Osteocyte (in vitro differentiated cells): ENCODE data around the gene ZNF618. TPM values are rescaled to one million over a fixed set of nuclear protein-coding genes. Genes with fewer than 3 reads are reported as not detected.

ENCODE experiments used
- DNase-seq: peaks from one replicate; pipeline ENCODE4 v3.0.0; 2021; ENCODE audit warnings: mixed read lengths; ENCODE audit not compliant: unreplicated experiment; ENCODE audit errors: extremely low spot score
- H3K27ac Mint-ChIP-seq: one replicate; pipeline ENCODE4 v1.8.0; 2021; ENCODE audit warnings: mild to moderate bottlenecking, mixed read lengths; ENCODE audit not compliant: unreplicated experiment
- H3K27me3 Mint-ChIP-seq: one replicate; pipeline ENCODE4 v1.8.0; 2021; ENCODE audit warnings: mixed read lengths; ENCODE audit not compliant: unreplicated experiment
- H3K36me3 Mint-ChIP-seq: one replicate; pipeline ENCODE4 v1.8.0; 2021; ENCODE audit warnings: mixed read lengths; ENCODE audit not compliant: unreplicated experiment
- H3K4me1 Mint-ChIP-seq: one replicate; pipeline ENCODE4 v1.8.0; 2021; ENCODE audit warnings: mixed read lengths; ENCODE audit not compliant: unreplicated experiment
- H3K4me3 Mint-ChIP-seq: one replicate; pipeline ENCODE4 v1.8.0; 2021; ENCODE audit warnings: mild to moderate bottlenecking, moderate library complexity, mixed read lengths; ENCODE audit not compliant: unreplicated experiment
- H3K9me3 Mint-ChIP-seq: one replicate; pipeline ENCODE4 v1.8.0; 2021; ENCODE audit warnings: mixed read lengths; ENCODE audit not compliant: unreplicated experiment
- CTCF ChIP-seq: fragments of 200-600 bp; sonication (generic); IDR thresholded peaks from 2 replicates; pipeline ENCODE4 v1.5.0; 2021; ENCODE audit warnings: antibody characterized with exemption, mild to moderate bottlenecking, moderate library complexity
- total RNA-seq: library from RNA; stranded (reverse); gene quantifications from 2 replicates; pipeline ENCODE4 v1.2.1, GENCODE V29; 2021

The ZNF618 gene
- total RNA-seq, 1 donor from 2014 or later, result 36.8 TPM

GRCh38 chr9:114048533-114049415 lies 172.7 kb downstream of the ZNF618 start:
- DNase-seq, result peak; percentile 66
- Mint-ChIP-seq H3K4me3 (no peak overlapping the region), H3K9me3 (no peaks in the 10 kb centered on the region), H3K36me3 (peaks cover 68% of the 10 kb centered on the region), H3K27ac (no peak overlapping the region), H3K4me1 (no peaks in the 10 kb centered on the region), H3K27me3 (no peaks in the 10 kb centered on the region)
- TF ChIP-seq CTCF, result no peak

DNA sequence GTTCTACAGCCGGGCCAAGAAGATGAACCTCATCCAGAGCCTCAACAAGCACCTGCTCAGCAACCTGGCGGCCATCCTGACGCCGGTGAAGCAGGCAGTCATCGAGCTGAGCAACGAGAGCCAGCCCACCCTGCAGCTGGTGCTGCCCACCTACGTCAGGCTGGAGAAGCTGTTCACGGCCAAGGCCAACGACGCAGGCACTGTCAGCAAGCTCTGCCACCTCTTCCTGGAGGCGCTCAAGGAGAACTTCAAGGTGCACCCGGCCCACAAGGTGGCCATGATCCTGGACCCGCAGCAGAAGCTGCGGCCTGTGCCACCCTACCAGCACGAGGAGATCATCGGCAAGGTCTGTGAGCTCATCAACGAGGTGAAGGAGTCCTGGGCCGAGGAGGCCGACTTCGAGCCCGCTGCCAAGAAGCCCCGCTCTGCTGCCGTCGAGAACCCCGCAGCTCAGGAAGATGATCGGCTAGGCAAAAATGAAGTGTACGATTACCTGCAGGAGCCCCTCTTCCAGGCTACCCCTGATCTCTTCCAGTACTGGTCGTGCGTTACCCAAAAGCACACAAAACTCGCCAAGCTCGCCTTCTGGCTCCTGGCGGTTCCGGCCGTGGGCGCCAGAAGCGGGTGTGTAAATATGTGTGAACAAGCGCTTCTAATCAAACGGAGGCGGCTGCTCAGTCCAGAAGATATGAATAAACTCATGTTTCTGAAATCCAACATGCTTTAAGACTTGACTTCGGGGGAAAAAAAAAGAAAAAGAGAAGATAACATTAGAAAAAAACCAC lies 173.5 kb downstream of the ZNF618 start:
- H3K27me3 Mint-ChIP-seq, result no peaks in the 10 kb centered on the region
- H3K36me3 Mint-ChIP-seq, result peaks cover 63% of the 10 kb centered on the region
- no peak for TF ChIP-seq CTCF
- H3K27ac Mint-ChIP-seq, result peak overlapping the region; percentile 40
- DNase-seq, result no peak
- H3K4me1 Mint-ChIP-seq, result no peaks in the 10 kb centered on the region
- no peak overlapping the region for H3K4me3 Mint-ChIP-seq
- no peaks in the 10 kb centered on the region for H3K9me3 Mint-ChIP-seq

DNA sequence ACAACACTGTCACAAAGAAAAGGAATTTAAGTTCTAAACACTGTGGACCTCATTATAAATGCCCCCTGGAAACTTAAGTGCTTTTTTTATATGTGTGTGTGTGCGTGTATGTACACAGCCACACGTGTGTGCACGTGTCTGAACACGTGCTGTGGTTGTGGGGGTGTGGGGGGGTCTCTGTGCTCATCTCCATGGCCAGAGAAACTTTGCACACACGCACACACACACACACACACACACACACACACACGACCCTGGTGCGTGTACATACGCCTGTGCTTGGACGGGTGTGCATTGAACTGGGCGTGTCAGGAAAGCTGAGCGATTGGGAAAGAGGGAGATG lies 174.1 kb downstream of the ZNF618 start:
- H3K36me3 Mint-ChIP-seq, result peaks cover 60% of the 10 kb centered on the region

DNA sequence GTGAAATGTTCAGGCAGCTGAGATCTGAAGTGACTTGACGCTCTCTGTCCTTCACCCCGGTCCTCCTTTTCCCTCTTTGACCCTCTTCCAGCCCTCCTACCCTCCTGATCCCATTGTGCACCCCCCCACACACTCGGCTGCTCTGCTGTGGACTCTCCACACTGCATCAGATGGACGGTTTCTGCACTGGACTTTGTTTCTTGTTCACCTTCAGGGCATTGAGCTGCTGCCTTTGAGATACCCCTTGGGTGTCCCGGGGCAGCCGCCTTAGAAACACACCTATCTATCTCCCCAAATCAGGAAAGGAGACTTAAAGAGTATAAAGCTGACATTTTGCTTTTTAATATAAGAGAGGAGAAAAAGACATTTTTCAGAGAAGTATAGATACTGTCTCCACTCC lies 174.5 kb downstream of the ZNF618 start:
- no peak for TF ChIP-seq CTCF
- Mint-ChIP-seq H3K4me1 (no peaks in the 10 kb centered on the region), H3K4me3 (no peak overlapping the region), H3K9me3 (no peaks in the 10 kb centered on the region), H3K27me3 (no peaks in the 10 kb centered on the region), H3K27ac (no peak overlapping the region), H3K36me3 (peaks cover 60% of the 10 kb centered on the region)
- no peak for DNase-seq

More for the DNA sequence above, 174.1 kb downstream of the ZNF618 start:
- H3K27me3 Mint-ChIP-seq, result no peaks in the 10 kb centered on the region
- no peak overlapping the region for H3K4me3 Mint-ChIP-seq
- no peak for TF ChIP-seq CTCF
- no peaks in the 10 kb centered on the region for H3K4me1 Mint-ChIP-seq
- no peaks in the 10 kb centered on the region for H3K9me3 Mint-ChIP-seq
- H3K27ac Mint-ChIP-seq, result no peak overlapping the region
- no peak for DNase-seq

DNA sequence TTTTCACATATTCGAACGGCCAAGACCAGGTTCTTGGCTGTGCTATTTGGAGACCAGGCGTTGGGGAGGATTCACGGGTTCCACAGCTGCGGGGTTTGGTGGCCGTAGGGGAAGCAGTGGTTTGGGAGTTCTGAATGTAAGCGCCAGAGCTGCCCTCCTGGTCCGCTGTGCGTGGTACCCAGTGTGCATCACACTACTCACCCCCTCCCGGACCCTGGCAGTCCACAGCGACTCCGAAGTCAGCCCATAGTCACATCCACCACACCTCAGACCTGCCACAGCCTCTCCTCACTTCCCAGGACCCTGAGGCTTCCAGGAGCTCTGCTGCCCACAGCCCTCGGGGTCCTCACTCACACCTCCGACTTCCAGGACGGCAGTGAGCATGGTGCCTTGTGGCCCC lies 175.2 kb downstream of the ZNF618 start:
- H3K27me3 Mint-ChIP-seq, result no peaks in the 10 kb centered on the region
- H3K9me3 Mint-ChIP-seq, result no peaks in the 10 kb centered on the region
- no peak for TF ChIP-seq CTCF
- H3K27ac Mint-ChIP-seq, result no peak overlapping the region
- peaks cover 59% of the 10 kb centered on the region for H3K36me3 Mint-ChIP-seq
- DNase-seq, result no peak
- H3K4me1 Mint-ChIP-seq, result no peaks in the 10 kb centered on the region
- no peak overlapping the region for H3K4me3 Mint-ChIP-seq
